HG02981 (cell line): ENCODE results near the gene LRRC8A.
"Not testable (repeated sequence)": the region's sequence is repeated elsewhere in the genome, so short reads cannot be mapped to it uniquely, and the experiment has no call there.

Experiments used
- ATAC-seq: cut with Tn5 transposase; IDR thresholded peaks from one replicate; pipeline ENCODE4 v1.9.1; 2021; ENCODE audit warnings: mild to moderate bottlenecking, moderate library complexity; ENCODE audit not compliant: unreplicated experiment

LRRC8A gene

DNA sequence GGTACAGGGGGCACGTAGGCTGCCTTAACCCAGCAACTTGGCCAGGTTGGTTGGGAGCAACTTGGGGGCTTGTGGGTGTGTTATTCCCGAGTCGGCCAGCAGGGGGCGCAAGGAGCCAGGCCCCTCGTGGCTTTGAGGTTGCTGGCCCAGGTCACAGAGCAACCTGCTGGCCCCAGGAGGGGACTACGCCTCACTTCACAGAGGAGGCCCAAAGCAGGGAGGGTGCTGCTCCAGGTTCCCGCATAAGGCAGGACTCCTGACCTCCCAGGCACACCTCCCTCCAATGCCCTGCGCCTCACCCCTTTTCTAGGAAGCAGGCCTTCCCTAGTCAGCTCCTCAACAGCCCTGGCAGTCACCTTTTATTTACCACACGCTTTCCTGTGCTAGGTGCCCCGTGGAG, 18.3 kb upstream of the LRRC8A start:
- no peak for ATAC-seq

DNA sequence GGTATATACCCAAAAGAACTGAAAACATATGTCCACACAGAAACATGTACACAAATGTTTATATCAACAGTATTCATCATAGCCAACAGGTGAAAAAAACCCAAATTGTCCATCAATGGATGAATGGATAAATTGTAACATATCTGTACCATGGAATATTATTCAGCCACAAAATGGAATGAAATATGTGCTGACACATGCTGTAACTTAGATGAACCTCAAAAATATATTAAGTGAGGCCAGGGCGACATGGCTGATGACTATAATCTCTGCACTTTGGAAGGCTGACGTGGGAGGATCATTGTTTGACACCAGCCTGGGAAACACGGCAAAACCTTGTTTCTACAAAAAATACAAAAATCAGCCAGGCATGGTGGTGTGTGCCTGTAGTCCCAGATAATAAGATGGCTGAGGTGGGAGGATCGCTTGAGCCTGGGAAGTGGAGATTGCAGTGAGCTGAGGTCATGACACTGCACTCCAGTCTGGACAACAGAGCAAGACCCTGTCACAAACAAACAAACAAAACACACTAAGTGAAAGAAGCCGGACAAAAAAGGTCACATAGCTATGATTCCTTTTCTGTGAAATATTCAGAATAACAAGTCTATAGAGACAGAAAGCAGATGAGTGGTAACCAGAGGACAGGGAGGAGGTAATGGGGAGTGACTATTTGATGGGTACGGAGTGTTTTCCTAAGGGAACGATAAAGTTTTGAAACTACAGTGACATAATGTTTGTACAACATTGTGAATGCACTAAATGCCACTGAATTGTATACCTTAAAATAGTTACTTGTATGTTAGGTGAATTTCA, 11.6 kb upstream of the LRRC8A start:
- no peak for ATAC-seq

DNA sequence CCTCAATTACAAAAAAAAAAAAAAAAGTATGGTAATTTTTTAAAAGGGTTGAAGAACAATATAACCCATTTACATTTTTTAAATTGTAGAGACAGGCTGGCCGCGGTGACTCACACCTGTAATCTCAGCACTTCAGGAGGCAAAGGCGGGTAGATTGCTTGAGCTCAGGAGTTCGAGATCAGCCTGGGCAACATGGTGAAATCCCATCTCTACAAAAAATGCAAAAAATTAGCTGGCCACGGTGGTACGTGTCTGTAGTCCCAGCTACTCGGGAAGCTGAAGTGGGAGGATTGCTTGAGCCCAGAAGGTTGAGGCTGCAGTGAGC, 11.0 kb upstream of the LRRC8A start:
- not testable (repeated sequence) for ATAC-seq

DNA sequence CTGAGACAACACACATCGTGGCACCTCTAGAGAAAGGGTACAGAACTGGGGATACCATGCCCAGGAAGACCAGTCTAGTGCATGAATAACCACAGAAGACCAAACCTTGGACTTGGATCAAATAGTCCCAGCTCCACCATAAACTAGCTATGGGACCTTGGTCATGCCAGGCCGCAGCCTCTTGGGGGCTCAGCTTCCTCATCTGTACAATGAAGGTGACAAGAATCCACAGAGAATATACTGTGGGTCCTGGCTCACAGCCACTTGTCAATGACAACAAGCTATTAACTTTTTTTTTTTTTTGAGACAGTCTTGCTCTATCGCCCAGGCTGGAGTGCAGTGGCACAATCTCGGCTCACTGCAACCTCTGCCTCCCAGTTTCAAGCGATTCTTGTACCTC, 4.1 kb upstream of the LRRC8A start:
- ATAC-seq, result no peak

DNA sequence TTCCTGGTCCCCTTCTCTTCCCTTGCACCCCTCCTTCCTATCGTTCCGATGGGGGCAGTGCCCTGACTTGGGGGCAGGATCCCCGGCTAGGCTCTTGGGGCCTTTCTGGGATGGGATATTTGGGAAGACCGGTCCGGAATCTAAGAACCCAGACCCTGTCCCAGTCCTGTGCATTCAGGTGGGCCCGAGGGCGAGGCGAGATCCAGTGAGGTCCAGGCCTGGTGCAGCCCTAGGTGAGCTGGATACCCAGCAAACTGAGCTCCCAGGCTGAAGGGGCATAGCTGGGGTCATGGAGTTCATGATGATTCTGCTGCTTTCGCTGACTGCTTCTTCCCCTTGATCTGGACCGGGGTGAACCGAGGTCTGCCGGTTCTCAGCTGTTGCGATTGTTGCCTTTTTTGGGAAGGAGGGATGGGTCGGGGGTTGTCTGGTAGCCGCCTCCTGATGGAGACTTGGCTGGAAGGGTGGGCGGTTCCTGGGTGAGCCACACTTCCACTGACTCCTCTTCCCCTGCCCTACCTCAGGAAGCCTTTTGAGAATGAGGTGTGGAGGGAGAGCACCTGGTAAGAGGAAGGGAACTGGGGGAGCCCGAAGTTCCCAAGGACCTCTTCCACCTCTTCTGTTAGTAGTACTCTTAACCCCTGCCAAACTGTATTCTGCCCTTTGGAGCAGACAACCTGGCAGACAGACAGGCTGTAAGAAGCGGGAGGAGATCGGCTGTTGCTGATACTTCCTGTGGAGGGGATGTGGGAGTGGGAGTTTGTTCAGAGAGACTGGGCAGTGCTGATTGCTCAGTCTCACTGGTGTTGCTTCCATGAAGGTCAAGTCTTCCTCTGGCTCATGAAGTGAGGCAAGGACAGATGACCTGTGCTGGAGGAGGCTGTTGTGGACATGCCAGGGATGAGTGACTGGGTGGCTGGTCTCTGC, 1.0 kb downstream of the LRRC8A start:
- ATAC-seq, result no peak

DNA sequence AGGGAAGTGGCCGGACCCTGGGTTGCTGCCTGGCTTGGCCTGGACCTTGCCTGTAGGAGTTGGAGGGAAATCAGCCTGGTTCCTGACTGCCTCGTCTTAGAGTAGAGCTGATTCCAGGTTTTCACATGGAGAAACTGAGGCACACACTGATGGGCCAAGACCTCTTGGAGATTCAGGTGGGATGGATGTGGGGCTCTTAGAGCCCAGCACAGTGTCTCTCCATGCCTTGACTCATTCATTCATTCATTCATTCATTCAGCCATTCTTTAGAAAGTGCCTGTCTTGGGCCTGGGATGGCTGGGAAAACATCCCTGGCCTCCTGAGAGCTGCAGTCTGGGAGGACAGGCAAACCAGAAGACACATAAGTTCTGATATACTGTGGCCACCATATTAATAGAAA, 2.2 kb downstream of the LRRC8A start:
- no peak for ATAC-seq

DNA sequence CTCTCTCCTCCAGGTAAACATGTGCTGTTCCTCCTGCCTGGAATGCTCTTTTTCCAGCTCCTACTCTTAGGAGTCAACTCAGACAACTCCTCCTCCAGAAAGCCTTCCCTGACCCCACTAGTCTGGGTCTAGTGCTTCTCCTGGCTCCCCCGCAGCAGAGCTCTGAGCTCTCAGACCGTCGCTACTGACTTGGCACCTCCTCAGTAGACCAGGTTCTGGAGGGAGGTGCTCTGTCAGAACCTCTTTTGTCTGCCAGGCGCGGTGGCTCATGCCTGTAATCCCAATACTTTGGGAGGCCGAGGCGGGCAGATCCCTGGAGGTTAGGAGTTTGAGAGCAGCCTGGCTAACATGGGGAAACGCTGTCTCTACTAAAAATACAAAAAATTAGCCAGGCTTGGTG, 3.4 kb downstream of the LRRC8A start:
- no peak for ATAC-seq

DNA sequence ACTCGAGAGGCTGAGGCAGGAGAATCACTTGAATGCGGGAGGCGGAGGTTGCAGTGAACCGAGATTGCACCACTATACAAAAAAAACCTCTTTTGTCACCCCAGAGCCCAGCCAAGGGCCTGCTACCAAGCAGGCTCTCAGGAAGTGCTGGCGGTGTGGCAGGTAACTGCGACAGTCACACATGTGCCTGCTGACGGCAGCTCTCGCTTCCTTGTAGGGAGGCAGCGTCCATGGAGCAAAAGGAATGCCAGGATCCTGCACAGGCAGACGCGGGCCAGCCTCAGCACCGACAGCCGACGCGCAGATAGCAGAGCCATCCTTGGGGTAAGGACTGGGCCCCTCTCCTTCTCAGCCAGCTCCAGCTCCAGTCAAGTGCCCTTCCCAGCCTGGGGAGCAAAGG, 3.9 kb downstream of the LRRC8A start:
- no peak for ATAC-seq

DNA sequence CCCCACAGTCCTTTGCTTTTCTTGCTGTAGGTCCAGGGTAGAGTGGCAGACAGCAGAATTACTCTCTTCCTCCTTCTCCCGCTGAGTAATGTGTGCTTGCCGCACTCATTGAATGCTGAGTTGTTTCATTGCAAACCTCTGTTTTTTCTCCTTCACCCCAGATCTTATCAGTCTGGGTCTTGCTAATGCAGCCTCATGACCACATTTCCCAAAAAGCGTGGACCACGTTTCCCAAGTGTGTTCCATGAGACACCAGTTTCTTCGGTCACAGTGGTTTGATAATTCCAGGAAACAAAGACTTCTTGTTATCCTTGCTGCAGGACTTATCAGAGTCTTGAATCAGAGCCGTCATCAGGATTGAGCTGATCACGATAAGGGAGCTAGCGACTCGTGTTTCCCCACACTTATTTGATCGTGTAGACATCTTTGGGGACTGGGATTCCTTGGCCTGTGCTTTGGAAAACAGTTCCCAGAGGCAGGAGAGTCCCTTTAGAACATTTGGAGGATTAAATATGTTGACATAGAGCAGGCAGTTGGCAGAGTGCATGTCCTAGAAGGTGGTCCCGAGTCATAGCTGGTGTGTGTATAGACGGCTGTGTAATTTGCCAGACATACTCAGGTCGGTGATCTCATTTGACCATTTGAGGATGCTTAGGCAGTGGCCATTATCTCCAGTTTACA, 4.4 kb downstream of the LRRC8A start:
- ATAC-seq, result no peak

DNA sequence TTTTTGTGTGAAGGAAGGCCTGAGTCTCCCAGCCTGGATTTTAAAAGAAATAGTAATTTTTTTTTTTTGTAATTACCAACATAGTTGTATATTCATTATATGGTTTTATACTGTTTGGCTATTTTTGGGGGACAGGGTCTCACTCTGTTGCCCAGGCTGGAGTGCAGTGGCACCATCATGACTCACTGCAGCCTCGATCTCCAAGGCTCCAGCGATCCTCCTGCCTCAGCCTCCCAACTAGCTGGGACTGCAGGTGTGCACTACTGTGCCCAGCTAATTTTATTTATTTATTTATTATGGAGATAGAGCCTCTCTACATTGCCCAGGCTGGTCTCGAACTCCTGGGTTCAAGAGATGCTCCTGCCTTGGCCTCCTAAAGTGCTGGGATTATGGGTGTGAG, 5.1 kb downstream of the LRRC8A start:
- no peak for ATAC-seq

DNA sequence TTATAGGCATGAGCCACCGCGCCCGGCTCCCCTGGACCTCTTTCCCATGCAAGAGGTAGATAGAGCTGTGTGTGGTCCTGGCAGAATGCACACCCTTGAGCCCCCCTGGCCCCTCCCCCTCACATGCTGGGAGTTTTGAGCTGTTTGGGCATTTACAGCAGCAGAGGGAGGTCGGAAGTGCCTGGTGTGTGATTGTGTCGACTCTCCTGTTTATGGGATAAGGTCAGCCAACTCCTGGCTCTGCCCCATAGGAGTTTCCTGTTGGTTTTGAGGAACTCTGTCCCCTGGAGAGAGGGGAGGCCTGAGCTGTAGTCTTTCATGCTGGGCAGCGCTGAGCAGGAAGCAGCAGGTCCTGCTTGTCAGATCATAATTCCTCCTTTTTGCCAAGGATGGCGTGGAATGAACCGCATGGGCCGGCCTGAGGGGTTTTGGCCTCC, 6.0 kb downstream of the LRRC8A start:
- no peak for ATAC-seq

DNA sequence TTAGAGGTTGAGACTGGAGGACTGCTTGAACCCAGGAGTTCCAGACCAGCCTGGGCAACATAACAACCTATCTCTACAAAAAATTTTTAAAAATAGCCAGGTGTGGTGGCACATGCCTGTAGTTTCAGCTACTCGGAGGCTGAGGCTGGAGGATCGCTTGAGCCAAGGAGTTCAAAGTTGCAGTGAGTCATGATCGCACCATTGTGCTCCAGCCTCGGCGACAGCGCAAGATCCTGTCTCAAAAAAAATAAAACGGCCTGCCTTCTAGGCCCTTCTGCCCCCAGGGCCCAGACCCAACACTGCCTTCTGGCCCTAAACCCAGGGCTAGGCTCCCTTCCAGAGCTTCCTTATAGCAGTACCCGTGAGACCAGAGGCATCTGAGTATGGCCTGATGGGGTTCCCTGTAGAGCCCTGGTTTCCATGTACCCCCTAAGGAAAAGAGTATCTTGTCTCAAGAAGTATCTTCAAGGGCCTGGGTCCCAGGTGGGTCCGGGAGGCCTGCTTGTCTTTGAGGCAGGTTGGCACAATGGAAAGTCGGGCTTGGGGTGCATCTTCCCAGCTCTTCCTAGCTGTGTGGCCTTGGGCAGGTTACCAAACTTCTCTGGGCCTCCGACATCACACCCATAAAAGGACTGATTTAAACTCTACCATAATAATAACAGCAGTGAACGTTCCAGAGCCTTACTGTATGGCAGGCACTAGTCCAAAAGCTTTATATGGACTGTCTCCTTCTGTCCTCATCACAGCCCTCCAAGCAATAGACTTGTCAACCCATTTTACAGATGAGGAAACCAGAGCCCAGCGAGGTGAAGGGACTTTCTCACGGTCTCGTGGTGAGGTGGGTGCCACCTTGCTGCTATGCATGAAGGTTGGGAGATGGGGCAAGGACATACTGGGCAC, 9.6 kb downstream of the LRRC8A start:
- ATAC-seq, result no peak

DNA sequence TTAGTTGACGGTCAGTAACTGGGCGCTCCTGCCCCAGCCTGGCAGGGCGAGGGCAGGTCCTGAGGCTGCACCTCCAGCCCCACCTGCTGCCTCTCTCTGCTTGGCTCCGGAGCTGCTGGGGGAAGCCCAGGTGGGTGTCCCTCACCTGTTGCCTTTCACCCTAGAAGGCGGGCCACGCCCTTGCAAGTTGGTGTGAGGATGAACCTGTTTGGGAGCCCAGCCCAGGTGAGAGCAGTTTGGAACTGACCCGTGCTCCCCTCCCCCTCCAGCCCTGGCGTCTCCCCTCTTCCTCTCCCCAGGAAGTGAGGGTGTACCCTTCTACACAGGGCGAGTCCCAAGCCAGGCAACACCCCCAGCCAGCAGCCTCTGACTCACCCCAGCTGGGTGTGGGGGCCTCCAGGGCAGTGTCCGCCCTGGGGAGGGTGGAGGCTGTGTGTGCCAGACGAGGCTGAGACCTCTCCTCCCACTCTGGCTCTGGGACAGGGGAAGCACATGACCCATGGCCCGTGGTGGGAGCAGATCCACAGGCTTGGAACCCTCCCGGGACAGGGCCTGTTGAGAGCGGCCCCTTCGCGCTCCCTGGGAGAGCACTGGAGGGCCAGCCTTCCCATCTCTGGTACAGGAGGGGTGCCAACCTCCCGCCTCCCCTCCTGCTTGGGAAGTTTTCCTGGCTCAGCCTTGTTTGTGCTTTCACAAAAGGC, 10.4 kb downstream of the LRRC8A start:
- no peak for ATAC-seq

DNA sequence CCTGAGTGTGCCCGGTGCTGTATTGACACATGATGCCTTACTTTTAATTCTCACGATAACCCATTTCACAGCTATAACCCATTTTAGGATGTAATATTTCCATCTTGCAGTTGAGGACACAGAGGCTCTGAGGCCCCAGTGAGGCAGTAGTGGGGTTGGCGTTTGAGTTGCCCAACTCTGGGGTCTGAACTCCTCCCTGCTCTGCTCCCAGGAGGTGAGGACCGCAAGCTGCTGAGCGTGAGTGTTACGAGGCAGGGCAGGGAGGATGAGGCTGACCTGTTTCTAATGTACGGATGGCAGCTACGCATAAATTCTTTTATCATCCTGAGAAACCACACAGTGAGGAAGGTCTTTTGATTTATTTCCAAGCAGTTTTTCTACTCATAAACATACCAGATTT, 11.4 kb downstream of the LRRC8A start:
- ATAC-seq, result no peak

DNA sequence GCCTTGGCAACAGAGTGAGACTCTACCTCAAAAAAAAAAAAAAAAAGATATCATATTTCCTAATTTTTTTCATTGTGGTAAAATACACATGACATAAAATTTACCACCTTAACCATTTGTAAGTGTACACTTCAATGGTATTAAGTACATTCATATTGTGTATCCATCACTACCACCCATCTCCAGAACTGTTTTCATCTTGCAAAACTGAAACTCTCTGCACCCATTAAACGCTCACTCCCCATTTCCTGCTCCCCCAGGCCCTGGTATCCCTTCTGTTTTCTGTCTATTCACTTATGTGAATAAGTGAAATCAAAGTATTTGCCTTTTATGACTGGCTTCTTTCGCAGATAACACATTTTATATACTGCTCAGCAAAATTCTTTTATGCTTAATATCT, 12.8 kb downstream of the LRRC8A start:
- ATAC-seq, result no peak

DNA sequence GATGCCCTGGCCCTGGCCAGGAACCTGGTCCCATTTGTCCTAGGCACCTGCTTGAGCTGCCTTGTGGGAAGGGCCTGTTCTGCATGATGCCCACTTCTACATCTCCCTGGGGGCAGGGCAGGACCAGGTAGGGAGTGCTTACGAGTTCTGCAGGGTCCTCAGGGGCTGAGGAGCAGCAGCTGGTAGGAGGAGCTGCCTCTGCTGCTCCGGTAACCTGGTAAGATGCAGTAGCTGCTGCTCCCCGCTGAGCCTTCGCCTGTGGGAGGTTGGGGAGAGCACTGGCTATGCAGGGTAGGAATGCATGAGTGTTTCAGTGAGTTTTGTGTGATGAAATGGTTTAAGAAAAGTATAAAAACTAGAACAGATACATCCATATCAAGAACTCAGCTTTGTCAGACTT, 13.6 kb downstream of the LRRC8A start:
- ATAC-seq, result no peak

DNA sequence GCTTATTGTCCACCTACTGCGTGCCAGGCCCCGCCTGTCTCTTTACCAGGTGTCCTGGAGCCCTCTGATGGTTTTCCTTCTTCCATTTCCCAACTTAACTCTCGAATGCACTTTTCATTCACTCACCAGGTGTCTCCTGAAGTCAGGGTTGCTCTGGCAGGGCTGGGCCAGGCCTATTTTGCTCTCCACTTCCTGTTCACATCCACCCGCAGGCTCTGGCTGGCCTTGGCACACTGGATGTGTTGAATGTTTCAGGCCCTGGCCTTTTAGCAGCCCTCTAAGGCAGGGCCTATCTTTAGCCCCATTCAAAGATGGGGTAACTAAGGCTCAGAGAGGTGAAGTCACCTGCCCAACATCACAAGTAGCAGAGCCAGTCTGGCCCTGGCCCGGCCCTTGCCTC, 16.4 kb downstream of the LRRC8A start:
- no peak for ATAC-seq

DNA sequence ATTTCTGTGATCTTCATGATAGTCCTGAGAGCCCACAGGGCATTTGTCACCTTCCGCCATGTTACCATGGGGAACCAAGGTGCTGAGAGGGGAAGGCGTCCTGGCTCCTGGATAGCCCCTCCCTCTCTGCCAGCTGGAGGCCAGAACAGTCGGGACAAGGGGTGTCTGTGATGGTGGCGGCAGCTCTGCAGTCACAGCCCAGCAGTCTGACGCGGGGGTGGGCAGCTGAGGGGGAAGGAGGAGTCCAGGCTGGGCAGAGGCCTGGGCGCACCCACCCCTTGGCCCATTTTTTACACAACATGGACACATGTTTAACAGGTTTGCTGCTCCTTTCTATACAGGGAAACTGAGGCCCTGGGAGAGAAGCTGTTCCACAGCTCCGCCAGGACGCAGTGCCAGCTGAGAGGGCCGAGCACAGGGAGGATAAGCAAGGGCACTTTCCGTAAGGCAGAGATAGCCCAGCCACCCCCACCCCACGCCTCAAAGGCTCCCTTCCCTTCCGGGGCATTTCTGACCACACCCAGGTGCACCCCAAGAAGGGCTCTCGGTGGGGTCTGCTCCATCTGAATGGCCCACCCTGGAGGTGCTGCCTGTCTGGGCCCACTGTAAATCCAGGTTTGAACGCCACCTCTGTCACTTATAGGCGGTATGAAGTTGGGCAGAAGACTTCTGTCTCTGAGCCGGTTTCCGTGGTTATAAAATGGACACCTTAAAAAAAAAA, 17.1 kb downstream of the LRRC8A start:
- no peak for ATAC-seq

DNA sequence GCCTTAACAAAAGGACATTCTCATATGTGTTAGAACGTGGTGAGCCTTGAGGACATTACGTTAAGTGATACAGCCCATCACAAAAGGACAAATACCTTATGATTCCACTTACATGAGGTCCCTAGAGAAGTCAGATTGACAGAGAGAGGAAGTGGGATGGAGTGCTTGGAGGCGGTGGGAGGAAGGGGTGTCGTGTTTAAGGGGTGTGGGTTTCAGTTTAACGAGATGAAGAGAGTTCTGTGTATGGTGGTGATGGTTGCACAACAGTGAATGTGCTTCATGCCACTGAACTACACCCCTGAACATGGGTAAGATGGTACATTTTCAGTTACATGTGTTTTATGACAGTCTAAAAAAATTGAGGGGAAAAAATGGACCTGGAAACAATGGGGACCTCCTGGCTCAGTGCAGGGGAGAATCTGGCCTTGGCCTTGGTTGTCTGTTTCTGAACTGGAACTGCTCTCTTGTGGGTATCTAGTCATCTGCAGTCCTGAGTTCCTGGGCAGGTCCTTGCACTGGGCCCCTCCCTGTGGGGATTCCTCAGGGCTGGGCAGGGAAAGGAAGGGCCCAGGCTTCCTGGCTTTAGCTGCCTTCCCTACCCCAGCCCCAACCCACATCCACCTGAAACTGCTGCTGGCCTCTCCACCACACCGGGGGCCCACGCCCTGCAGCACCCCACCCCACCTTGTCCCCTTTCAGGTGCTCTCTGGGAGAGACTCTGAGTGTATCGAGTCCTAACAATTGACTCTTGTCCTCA, 17.8 kb downstream of the LRRC8A start:
- ATAC-seq, result no peak
